SK-N-SH treated with all-trans-retinoic acid at 6 μM for 48 hours (cell line): Measurements from ENCODE around the gene APOA1.

Source experiments
- ATAC-seq: fragments of 200-7000 bp; cut with Tn5 transposase; 3 replicates; pipeline ENCODE4 v1.9.1; 2020; ENCODE audit warnings: mild to moderate bottlenecking, moderate library complexity
- ARNTL ChIP-seq: fragments of 450-650 bp; formaldehyde crosslinking; IDR thresholded peaks from 2 replicates; pipeline ENCODE4 v1.5.0; 2020; ENCODE audit warnings: low read depth, mild to moderate bottlenecking, moderate library complexity, borderline replicate concordance
- BACH2 ChIP-seq: fragments of 250-450 bp; sonication (Bioruptor Pico); IDR thresholded peaks from 2 replicates; pipeline ENCODE4 v1.9.0; 2021; ENCODE audit warnings: mild to moderate bottlenecking, borderline replicate concordance
- CSDC2 ChIP-seq: fragments of 250-450 bp; sonication (Bioruptor Pico); IDR thresholded peaks from 2 replicates; pipeline ENCODE4 v1.5.0; 2020; ENCODE audit warnings: mild to moderate bottlenecking, moderate library complexity
- ESRRG ChIP-seq: fragments of 250-450 bp; sonication (Bioruptor Pico); IDR thresholded peaks from 2 replicates; pipeline ENCODE4 v1.6.1; 2021; ENCODE audit warnings: mild to moderate bottlenecking
- GLIS3 ChIP-seq: fragments of 250-450 bp; sonication (Bioruptor Pico); IDR thresholded peaks from 2 replicates; pipeline ENCODE4 v1.5.0; 2020; ENCODE audit warnings: mild to moderate bottlenecking, moderate library complexity
- ISL1 ChIP-seq: fragments of 250-450 bp; sonication (Bioruptor Pico); IDR thresholded peaks from 2 replicates; pipeline ENCODE4 v2.1.2; 2022; ENCODE audit warnings: mild to moderate bottlenecking, moderate library complexity
- OSR1 ChIP-seq: fragments of 250-450 bp; sonication (Bioruptor Pico); IDR thresholded peaks from 2 replicates; pipeline ENCODE4 v1.8.0; 2022; ENCODE audit warnings: moderate library complexity, mild to moderate bottlenecking, inconsistent platforms
- PPARA ChIP-seq: fragments of 250-450 bp; sonication (Bioruptor Pico); IDR thresholded peaks from 2 replicates; pipeline ENCODE4 v1.5.0; 2020; ENCODE audit warnings: mild to moderate bottlenecking, borderline replicate concordance
- RARB ChIP-seq: fragments of 250-450 bp; sonication (Bioruptor Pico); IDR thresholded peaks from 2 replicates; pipeline ENCODE4 v1.8.0; 2021; ENCODE audit warnings: mild to moderate bottlenecking, moderate library complexity
- SNAI2 ChIP-seq: fragments of 250-450 bp; sonication (Bioruptor Pico); IDR thresholded peaks from 2 replicates; pipeline ENCODE4 v1.5.0; 2020; ENCODE audit warnings: mild to moderate bottlenecking, moderate library complexity
- TCF4 ChIP-seq: fragments of 250-450 bp; sonication (Bioruptor Pico); IDR thresholded peaks from 2 replicates; pipeline ENCODE4 v1.8.0; 2021; ENCODE audit warnings: mild to moderate bottlenecking, moderate library complexity, borderline replicate concordance
- TOX ChIP-seq: fragments of 250-450 bp; sonication (Bioruptor Pico); IDR thresholded peaks from 2 replicates; pipeline ENCODE4 v1.8.0; 2021; ENCODE audit warnings: mild to moderate bottlenecking, moderate library complexity, borderline replicate concordance
- ZC3H10 ChIP-seq: fragments of 250-450 bp; sonication (Bioruptor Pico); IDR thresholded peaks from 2 replicates; pipeline ENCODE4 v1.5.1; 2021; ENCODE audit warnings: mild to moderate bottlenecking, moderate library complexity
- ZFP3 ChIP-seq: fragments of 250-450 bp; sonication (Bioruptor Pico); IDR thresholded peaks from 2 replicates; pipeline ENCODE4 v1.5.0; 2020; ENCODE audit warnings: mild to moderate bottlenecking, moderate library complexity
- ZFP30 ChIP-seq: fragments of 450-650 bp; formaldehyde crosslinking; IDR thresholded peaks from 2 replicates; pipeline ENCODE4 v1.5.0; 2022; ENCODE audit warnings: mild to moderate bottlenecking, moderate library complexity
- ZNF565 ChIP-seq: fragments of 450-650 bp; formaldehyde crosslinking; conservative IDR thresholded peaks from 2 replicates; pipeline ENCODE4 v1.5.0; 2020; ENCODE audit warnings: low read depth, mild to moderate bottlenecking, moderate library complexity
- ZNF70 ChIP-seq: fragments of 450-650 bp; formaldehyde crosslinking; IDR thresholded peaks from 2 replicates; pipeline ENCODE4 v1.5.0; 2020; ENCODE audit warnings: mild to moderate bottlenecking, moderate library complexity
- ZNF8 ChIP-seq: fragments of 450-650 bp; formaldehyde crosslinking; IDR thresholded peaks from 2 replicates; pipeline ENCODE4 v1.5.0; 2020; ENCODE audit warnings: mild to moderate bottlenecking, moderate library complexity
- TF ChIP-seq, protein P1 (sequence below): fragments of 250-450 bp; sonication (Bioruptor Pico); IDR thresholded peaks from 2 replicates; pipeline ENCODE4 v1.5.1; 2020; ENCODE audit warnings: low read depth, mild to moderate bottlenecking, moderate library complexity
- TF ChIP-seq, protein P2 (sequence below): fragments of 250-450 bp; sonication (Bioruptor Pico); IDR thresholded peaks from 2 replicates; pipeline ENCODE4 v1.8.0; 2021; ENCODE audit warnings: low read depth, mild to moderate bottlenecking, moderate library complexity, borderline replicate concordance
- TF ChIP-seq, protein P3 (sequence below): fragments of 250-450 bp; sonication (Bioruptor Pico); IDR thresholded peaks from 2 replicates; pipeline ENCODE4 v1.8.0; 2020; ENCODE audit warnings: mild to moderate bottlenecking, moderate library complexity, borderline replicate concordance
- TF ChIP-seq, protein P4 (sequence below): fragments of 250-450 bp; sonication (Bioruptor Pico); IDR thresholded peaks from 2 replicates; pipeline ENCODE4 v1.5.1; 2021; ENCODE audit warnings: mild to moderate bottlenecking, moderate library complexity

The APOA1 gene

DNA sequence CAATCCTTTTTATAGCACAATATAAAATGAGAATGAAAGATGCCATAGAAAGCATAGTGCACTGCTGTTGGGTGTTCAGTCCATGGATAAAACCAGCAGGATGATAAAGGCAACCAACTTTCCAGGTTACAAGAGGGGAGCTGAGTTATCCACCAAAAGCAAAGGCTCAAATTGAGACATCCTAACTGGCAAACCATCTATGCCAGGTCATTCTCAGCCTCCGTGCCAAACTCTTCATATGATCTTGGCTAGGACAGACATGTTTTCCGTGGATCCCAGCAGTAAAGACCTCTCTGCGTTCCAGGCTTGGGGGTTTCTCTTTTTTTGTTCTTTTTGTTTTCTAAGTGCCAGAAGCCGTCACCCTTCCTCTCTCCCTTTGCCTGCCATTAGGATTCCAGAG lies 7.3 kb upstream of the APOA1 start:
- ATAC-seq = no peak
- TF ChIP-seq, protein P1, sequence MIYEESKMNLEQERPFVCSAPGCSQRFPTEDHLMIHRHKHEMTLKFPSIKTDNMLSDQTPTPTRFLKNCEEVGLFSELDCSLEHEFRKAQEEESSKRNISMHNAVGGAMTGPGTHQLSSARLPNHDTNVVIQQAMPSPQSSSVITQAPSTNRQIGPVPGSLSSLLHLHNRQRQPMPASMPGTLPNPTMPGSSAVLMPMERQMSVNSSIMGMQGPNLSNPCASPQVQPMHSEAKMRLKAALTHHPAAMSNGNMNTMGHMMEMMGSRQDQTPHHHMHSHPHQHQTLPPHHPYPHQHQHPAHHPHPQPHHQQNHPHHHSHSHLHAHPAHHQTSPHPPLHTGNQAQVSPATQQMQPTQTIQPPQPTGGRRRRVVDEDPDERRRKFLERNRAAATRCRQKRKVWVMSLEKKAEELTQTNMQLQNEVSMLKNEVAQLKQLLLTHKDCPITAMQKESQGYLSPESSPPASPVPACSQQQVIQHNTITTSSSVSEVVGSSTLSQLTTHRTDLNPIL = no peak
- no peak for TF ChIP-seq ZFP30 (CRISPR knock-in tag)
- no peak for TF ChIP-seq BACH2 (CRISPR knock-in tag)

DNA sequence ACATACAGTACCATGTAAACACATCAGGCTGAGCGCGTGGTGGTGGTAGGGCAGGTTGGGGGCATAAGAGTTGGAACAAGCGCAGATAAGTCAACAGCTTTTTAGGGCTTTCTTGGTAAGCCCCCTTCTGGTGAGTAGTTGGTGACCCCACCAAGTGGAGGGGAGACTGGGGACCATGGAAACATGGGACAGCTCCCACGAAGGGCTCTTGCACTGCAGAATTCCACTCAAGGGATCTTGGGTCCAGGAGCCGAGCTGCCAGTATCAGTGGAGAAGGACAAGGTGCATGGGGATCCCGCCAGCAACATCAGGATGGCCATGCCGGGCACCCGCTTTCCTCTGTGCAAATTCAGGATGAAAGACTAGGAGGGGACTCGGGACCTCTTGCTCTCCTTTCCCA lies 6.2 kb upstream of the APOA1 start:
- no peak for ATAC-seq

DNA sequence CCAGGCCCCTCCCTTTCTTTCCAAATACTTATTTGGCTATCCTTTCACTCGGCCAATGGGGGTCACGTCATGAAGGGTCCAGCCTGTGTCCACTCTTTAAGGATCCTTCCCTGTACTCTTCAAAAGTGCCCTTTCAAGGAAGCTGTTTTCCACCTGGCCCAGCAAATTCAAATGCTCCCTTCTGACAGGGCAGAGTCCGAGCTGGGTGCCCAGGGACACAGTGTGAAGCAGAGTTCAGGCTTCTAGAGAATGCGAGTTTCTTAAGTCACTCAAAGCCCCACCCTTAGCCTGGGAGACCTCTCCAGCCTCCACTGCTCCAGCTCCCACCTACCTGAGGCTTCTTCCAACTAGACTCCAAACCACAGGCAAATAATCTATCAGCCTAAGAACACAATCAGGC lies 5.5 kb upstream of the APOA1 start:
- ATAC-seq = no peak
- TF ChIP-seq TOX = no peak
- no peak for TF ChIP-seq ZNF70 (CRISPR knock-in tag)
- TF ChIP-seq ZC3H10 = no peak
- no peak for TF ChIP-seq OSR1
- TF ChIP-seq ESRRG (CRISPR knock-in tag) = no peak
- no peak for TF ChIP-seq TCF4 (CRISPR knock-in tag)
- TF ChIP-seq, protein P1 = no peak
- no peak for TF ChIP-seq CSDC2
- no peak for TF ChIP-seq ZNF8
- TF ChIP-seq ARNTL (CRISPR knock-in tag) = no peak
- no peak for TF ChIP-seq SNAI2
- TF ChIP-seq ISL1 (CRISPR knock-in tag) = no peak
- no peak for TF ChIP-seq PPARA (CRISPR knock-in tag)
- TF ChIP-seq, protein P2, sequence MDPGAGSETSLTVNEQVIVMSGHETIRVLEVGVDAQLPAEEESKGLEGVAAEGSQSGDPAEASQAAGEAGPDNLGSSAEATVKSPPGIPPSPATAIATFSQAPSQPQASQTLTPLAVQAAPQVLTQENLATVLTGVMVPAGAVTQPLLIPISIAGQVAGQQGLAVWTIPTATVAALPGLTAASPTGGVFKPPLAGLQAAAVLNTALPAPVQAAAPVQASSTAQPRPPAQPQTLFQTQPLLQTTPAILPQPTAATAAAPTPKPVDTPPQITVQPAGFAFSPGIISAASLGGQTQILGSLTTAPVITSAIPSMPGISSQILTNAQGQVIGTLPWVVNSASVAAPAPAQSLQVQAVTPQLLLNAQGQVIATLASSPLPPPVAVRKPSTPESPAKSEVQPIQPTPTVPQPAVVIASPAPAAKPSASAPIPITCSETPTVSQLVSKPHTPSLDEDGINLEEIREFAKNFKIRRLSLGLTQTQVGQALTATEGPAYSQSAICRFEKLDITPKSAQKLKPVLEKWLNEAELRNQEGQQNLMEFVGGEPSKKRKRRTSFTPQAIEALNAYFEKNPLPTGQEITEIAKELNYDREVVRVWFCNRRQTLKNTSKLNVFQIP (CRISPR knock-in tag) = no peak
- TF ChIP-seq, protein P3, sequence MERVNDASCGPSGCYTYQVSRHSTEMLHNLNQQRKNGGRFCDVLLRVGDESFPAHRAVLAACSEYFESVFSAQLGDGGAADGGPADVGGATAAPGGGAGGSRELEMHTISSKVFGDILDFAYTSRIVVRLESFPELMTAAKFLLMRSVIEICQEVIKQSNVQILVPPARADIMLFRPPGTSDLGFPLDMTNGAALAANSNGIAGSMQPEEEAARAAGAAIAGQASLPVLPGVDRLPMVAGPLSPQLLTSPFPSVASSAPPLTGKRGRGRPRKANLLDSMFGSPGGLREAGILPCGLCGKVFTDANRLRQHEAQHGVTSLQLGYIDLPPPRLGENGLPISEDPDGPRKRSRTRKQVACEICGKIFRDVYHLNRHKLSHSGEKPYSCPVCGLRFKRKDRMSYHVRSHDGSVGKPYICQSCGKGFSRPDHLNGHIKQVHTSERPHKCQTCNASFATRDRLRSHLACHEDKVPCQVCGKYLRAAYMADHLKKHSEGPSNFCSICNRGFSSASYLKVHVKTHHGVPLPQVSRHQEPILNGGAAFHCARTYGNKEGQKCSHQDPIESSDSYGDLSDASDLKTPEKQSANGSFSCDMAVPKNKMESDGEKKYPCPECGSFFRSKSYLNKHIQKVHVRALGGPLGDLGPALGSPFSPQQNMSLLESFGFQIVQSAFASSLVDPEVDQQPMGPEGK (CRISPR knock-in tag) = no peak
- TF ChIP-seq ZNF565 (CRISPR knock-in tag) = no peak
- TF ChIP-seq RARB (CRISPR knock-in tag) = no peak
- no peak for TF ChIP-seq ZFP30 (CRISPR knock-in tag)
- TF ChIP-seq BACH2 (CRISPR knock-in tag) = no peak

More for the DNA sequence above, 6.2 kb upstream of the APOA1 start:
- TF ChIP-seq CSDC2 = no peak
- no peak for TF ChIP-seq ZNF8
- TF ChIP-seq, protein P1 = no peak
- no peak for TF ChIP-seq ZFP30 (CRISPR knock-in tag)
- no peak for TF ChIP-seq BACH2 (CRISPR knock-in tag)
- no peak for TF ChIP-seq ZNF565 (CRISPR knock-in tag)
- no peak for TF ChIP-seq OSR1
- TF ChIP-seq, protein P4, sequence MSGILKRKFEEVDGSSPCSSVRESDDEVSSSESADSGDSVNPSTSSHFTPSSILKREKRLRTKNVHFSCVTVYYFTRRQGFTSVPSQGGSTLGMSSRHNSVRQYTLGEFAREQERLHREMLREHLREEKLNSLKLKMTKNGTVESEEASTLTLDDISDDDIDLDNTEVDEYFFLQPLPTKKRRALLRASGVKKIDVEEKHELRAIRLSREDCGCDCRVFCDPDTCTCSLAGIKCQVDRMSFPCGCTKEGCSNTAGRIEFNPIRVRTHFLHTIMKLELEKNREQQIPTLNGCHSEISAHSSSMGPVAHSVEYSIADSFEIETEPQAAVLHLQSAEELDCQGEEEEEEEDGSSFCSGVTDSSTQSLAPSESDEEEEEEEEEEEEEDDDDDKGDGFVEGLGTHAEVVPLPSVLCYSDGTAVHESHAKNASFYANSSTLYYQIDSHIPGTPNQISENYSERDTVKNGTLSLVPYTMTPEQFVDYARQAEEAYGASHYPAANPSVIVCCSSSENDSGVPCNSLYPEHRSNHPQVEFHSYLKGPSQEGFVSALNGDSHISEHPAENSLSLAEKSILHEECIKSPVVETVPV (CRISPR knock-in tag) = no peak
- no peak for TF ChIP-seq ZC3H10
- no peak for TF ChIP-seq PPARA (CRISPR knock-in tag)
- no peak for TF ChIP-seq ESRRG (CRISPR knock-in tag)
- TF ChIP-seq TOX = no peak
- no peak for TF ChIP-seq ISL1 (CRISPR knock-in tag)
- TF ChIP-seq RARB (CRISPR knock-in tag) = no peak
- TF ChIP-seq GLIS3 (CRISPR knock-in tag) = no peak
- no peak for TF ChIP-seq SNAI2
- TF ChIP-seq ARNTL (CRISPR knock-in tag) = no peak
- no peak for TF ChIP-seq ZFP3 (CRISPR knock-in tag)
- TF ChIP-seq, protein P2 (CRISPR knock-in tag) = no peak
